Measurements from ENCODE around the gene PEAR1.

GRCh38 chr1:156938813-156939212 is 45.3 kb downstream of the PEAR1 start:
- no peak for TF ChIP-seq EZH2 (IDR thresholded peaks at IDR 0.05)
- no peak for TF ChIP-seq POLR2AphosphoS5 (IDR thresholded peaks at IDR 0.05; ENCODE audit: borderline replicate concordance, low read depth, low read length)
- no peak for TF ChIP-seq FOXP2 (optimal IDR thresholded peaks at IDR 0.05; ENCODE audit: control extremely low read depth, extremely low read length, insufficient read depth)
